ENCODE data around the gene TXNRD1.

GRCh38 chr12:104306376-104306775 is 90.8 kb downstream of the TXNRD1 start:
- no peak for TF ChIP-seq RAD21 (IDR thresholded peaks at IDR 0.05 in 1 of 2, conservative IDR thresholded peaks at IDR 0.05 in 1 of 2; ENCODE audit: low read depth in 2 of 2, low read length in 2 of 2)
- no peak for TF ChIP-seq CTCF (IDR thresholded peaks at IDR 0.05; ENCODE audit: control extremely low read depth in 1 of 3, insufficient read depth in 1 of 3, low read depth in 1 of 3, low read length in 3 of 3)
- TF ChIP-seq POLR2AphosphoS5 (IDR thresholded peaks at IDR 0.05; ENCODE audit: low read depth, low read length) = no peak
- TF ChIP-seq BCL11A (IDR thresholded peaks at IDR 0.05; ENCODE audit: low read depth in 2 of 2, low read length in 2 of 2) = no peak
- no peak for TF ChIP-seq POLR2A (IDR thresholded peaks at IDR 0.05; ENCODE audit: control extremely low read depth in 1 of 2, low read depth in 2 of 2, low read length in 2 of 2)

Measured in H1 (cell line).